Peyer's patch (tissue), 4 donors: ENCODE results near the gene SLC35B3.

Source experiments
- POLR2A ChIP-seq, 2 donors: fragments of 450-650 bp; IDR thresholded peaks; one replicate each; pipeline ENCODE4 v1.5.1; 2017; ENCODE audit warnings: antibody characterized with exemption in 2 of 2, mild to moderate bottlenecking in 2 of 2, moderate library complexity in 2 of 2
- TF ChIP-seq, protein P1 (sequence below), 6 experiments: fragments of 450-650 bp in 4 of 6; fragments of 200-600 bp in 2 of 6; sonication (generic) in 1 of 6; IDR thresholded peaks; one replicate each; pipeline ENCODE4 v1.5.1; 2017 to 2019; ENCODE audit warnings: antibody characterized with exemption in 6 of 6, mild to moderate bottlenecking in 3 of 6, moderate library complexity in 1 of 6

DNA sequence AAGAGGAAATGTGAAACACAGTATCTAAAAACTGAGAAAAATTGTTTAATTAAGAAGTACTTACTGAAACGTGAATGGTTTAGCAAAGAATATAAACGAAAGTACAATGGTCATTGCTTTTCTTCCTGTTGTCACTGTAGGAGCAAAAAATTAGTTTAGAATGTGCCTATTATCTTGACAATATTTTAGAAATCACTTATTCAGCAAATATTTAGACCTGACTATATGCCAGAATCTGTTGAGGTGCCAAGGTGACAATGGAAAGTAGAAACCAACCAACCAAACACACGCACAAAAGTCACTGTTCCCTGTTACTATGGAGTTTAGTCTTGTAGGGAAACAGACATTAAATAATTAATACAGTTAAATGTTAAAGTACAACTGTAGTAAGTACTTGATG lies 20.5 kb downstream of the SLC35B3 start:
- TF ChIP-seq, protein P1, sequence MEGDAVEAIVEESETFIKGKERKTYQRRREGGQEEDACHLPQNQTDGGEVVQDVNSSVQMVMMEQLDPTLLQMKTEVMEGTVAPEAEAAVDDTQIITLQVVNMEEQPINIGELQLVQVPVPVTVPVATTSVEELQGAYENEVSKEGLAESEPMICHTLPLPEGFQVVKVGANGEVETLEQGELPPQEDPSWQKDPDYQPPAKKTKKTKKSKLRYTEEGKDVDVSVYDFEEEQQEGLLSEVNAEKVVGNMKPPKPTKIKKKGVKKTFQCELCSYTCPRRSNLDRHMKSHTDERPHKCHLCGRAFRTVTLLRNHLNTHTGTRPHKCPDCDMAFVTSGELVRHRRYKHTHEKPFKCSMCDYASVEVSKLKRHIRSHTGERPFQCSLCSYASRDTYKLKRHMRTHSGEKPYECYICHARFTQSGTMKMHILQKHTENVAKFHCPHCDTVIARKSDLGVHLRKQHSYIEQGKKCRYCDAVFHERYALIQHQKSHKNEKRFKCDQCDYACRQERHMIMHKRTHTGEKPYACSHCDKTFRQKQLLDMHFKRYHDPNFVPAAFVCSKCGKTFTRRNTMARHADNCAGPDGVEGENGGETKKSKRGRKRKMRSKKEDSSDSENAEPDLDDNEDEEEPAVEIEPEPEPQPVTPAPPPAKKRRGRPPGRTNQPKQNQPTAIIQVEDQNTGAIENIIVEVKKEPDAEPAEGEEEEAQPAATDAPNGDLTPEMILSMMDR (IDR thresholded peaks at IDR 0.05), result no peak
- no peak for TF ChIP-seq POLR2A (IDR thresholded peaks at IDR 0.05)
